SU-DHL-6 (cell line): ENCODE results near the gene RAP1GAP2.

Source experiments
- CTCF ChIP-seq: fragments of 200-600 bp; sonication (generic); IDR thresholded peaks from one replicate; pipeline ENCODE4 v1.5.1; 2017; ENCODE audit warnings: antibody characterized with exemption, mild to moderate bottlenecking, low read length, moderate library complexity; ENCODE audit not compliant: insufficient read depth, poor library complexity, severe bottlenecking
- EZH2phosphoT487 ChIP-seq: fragments of 200-600 bp; sonication (generic), shearing (Covaris generic); conservative IDR thresholded peaks from 2 replicates; pipeline ENCODE4 v1.6.1; 2018; ENCODE audit warnings: mild to moderate bottlenecking, antibody characterized with exemption, low read length, moderate library complexity, mixed read lengths

DNA sequence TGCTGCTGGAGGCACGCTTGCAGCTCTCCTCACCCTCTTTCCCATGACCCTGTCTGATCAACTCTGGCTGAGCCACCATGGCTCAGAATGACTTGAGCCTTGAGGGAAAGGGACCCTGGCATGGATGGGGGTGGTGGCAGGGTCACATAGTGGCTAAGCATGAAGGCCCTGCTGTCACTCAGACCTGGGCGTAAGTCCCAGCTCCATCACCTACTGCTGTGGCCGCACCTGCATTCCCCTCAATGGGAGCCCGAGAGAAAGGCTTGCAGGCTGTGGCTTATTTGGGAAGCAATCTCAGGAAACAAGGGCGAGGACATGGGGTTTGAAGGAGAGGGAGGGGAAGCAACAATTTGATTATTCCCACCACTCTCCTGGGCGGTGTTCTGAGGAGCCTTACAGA lies 17.7 kb upstream of the RAP1GAP2 start:
- no peak for TF ChIP-seq CTCF
- no peak for TF ChIP-seq EZH2phosphoT487
